NCI-H748 treated with DMSO at 0.1 percent for 48 hours (cell line): ENCODE measurements around the gene FAM199X.

ENCODE experiments used
- DNase-seq: peaks from one replicate; lab custom pipeline; 2025; lab: John Stamatoyannopoulos, UW

FAM199X gene

GRCh38 chrX:104165894-104166734 is at the start of gene FAM199X:
Gene FAM199X (plus strand): TSS chrX:104166453. CDS start chrX:104166786, 333 bp downstream.
- DNase-seq: peak; percentile 77

- DNase-seq: no peak
These were observed 48.5 kb upstream of the FAM199X start for GRCh38 chrX:104117759-104118158.

- peak; percentile 54 for DNase-seq
These were observed 47.5 kb upstream of the FAM199X start for GRCh38 chrX:104118765-104119164.

- no peak for DNase-seq
These were observed 43.4 kb upstream of the FAM199X start for GRCh38 chrX:104122829-104123228.

- DNase-seq: no peak
These were observed 39.4 kb upstream of the FAM199X start for GRCh38 chrX:104126856-104127255.

GRCh38 chrX:104130808-104131207 is 35.4 kb upstream of the FAM199X start:
- no peak for DNase-seq

GRCh38 chrX:104134583-104135261 is 31.5 kb upstream of the FAM199X start:
- no peak for DNase-seq

GRCh38 chrX:104135677-104136076 is 30.6 kb upstream of the FAM199X start:
- DNase-seq: no peak

- peak; percentile 59 for DNase-seq
These were observed 29.8 kb upstream of the FAM199X start for GRCh38 chrX:104136241-104137019.

GRCh38 chrX:104137496-104137895 is 28.8 kb upstream of the FAM199X start:
- DNase-seq: no peak

- no peak for DNase-seq
These were observed 25.0 kb upstream of the FAM199X start for GRCh38 chrX:104141087-104141760.

- no peak for DNase-seq
These were observed 15.2 kb upstream of the FAM199X start for GRCh38 chrX:104151037-104151436.

GRCh38 chrX:104156630-104157529 is 9.4 kb upstream of the FAM199X start, which contains the start of gene SLC25A53:
Gene SLC25A53 (minus strand): TSS chrX:104157009. CDS start chrX:104105257, 51,752 bp downstream.
- DNase-seq: peak; percentile 95

- DNase-seq: no peak
These were observed 633 bp downstream of the FAM199X start for GRCh38 chrX:104166735-104167436.

- no peak for DNase-seq
These were observed 1.9 kb downstream of the FAM199X start for GRCh38 chrX:104168127-104168526.

GRCh38 chrX:104172121-104172520 is 5.9 kb downstream of the FAM199X start:
- no peak for DNase-seq

- no peak for DNase-seq
These were observed 6.5 kb downstream of the FAM199X start for GRCh38 chrX:104172788-104173187.

GRCh38 chrX:104173841-104174240 is 7.6 kb downstream of the FAM199X start:
- no peak for DNase-seq

- DNase-seq: no peak
These were observed 17.4 kb downstream of the FAM199X start for GRCh38 chrX:104183685-104184084.

GRCh38 chrX:104187931-104188330 is 21.7 kb downstream of the FAM199X start:
- no peak for DNase-seq
